Vagina (tissue), 2 donors: ENCODE data around the gene UNC5CL. TPM values are rescaled to one million over a fixed set of nuclear protein-coding genes. Genes with fewer than 3 reads are reported as not detected.

Experiments
- DNase-seq, 2 donors: peaks; one replicate each; pipeline ENCODE4 v3.0.0-alpha.2; 2017; ENCODE audit errors: extremely low spot score in 2 of 2
- H3K27ac ChIP-seq: fragments of 200-600 bp; sonication (generic); one replicate; pipeline ENCODE4 v1.5.1; 2019
- H3K27me3 ChIP-seq: fragments of 200-600 bp; sonication (generic); one replicate; pipeline ENCODE4 v1.5.1; 2019
- H3K36me3 ChIP-seq, 2 donors: fragments of 200-600 bp; sonication (generic); one replicate each; pipeline ENCODE4 v1.5.1; 2017 to 2019
- H3K4me1 ChIP-seq: fragments of 200-600 bp; sonication (generic); one replicate; pipeline ENCODE4 v1.5.1; 2019
- H3K4me3 ChIP-seq, 2 donors: fragments of 200-600 bp; sonication (generic); 1 replicate in 1 of 2; 2 replicates in 1 of 2; pipeline ENCODE4 v1.5.1; 2016 to 2019
- H3K9me3 ChIP-seq: fragments of 200-600 bp; sonication (generic); one replicate; pipeline ENCODE4 v1.5.1; 2019
- POLR2A ChIP-seq, 2 donors: fragments of 450-650 bp; IDR thresholded peaks; one replicate each; pipeline ENCODE4 v1.6.1; 2017; ENCODE audit warnings: antibody characterized with exemption in 2 of 2, mild to moderate bottlenecking in 2 of 2, moderate library complexity in 2 of 2
- POLR2AphosphoS5 ChIP-seq, 2 donors: sonication (generic); formaldehyde crosslinking; IDR thresholded peaks; one replicate each; pipeline ENCODE4 v1.9.0; 2017; ENCODE audit warnings: antibody characterized with exemption in 2 of 2, mild to moderate bottlenecking in 2 of 2, low read depth in 1 of 2; ENCODE audit not compliant: insufficient read depth in 1 of 2
- intact Hi-C: fragments of 100-400 bp; cut with DNase I; formaldehyde crosslinking; loops from one replicate; pipeline ENCODE4 v1.15.1; 2023
- total RNA-seq: library from RNA; depleted of rRNA; stranded (reverse); fragments of >200 nt; gene quantifications from one replicate; pipeline ENCODE4 v1.2.3, GENCODE V29; 2016
- TF ChIP-seq, protein P1 (sequence below), 3 experiments: fragments of 450-650 bp in 2 of 3; fragments of 200-600 bp in 1 of 3; sonication (generic) in 1 of 3; IDR thresholded peaks; one replicate each; pipeline ENCODE4 v1.5.1; 2017 to 2019; ENCODE audit warnings: antibody characterized with exemption in 3 of 3, mild to moderate bottlenecking in 2 of 3, moderate library complexity in 2 of 3

Gene UNC5CL
- total RNA-seq, 1 donor from 2014 or later: 0.25 TPM

DNA sequence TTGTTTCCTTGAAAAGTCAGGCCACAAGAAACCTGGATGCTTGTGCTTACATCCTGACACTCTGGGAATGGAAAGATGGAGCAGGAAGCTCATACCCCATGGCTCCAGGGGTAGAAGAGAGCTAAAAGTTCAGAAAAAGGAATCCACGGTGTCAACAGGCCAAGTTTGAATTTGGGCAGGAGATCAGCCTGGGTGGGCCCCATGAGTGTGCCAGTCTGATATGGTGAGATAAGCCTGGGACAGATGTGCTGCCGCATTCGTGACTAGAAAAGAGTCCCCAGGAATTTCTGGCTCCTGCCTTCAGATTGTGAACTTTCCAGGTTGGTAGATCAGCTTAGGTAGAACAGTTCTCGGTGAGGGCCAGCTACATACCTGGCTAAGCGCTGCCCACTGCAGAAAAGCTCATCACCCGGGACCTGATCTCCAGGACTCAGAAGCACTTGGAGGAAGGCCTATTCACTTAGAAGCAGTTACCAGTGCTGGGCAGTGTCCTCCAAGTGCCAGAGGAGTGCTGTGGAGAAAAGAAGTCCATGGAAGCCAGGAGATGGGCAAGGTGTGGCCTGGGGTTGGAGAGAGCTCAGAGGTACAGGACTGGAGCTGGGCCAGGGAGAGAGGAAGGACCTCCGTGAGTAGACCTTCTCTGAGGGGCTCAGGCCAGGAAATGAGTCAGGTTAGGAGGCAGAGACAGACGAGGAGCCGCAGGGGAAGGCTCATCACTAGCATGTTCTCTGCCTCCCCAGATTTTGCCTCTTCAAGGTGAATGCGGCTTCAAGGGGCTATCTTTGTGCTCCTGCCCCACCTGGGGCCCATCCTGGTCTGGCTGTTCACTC is 3.4 kb upstream of the UNC5CL start, which contains the start of gene TSPO2:
Gene TSPO2 (plus strand): TSS at position 242 of the 830 bp plus-strand sequence. CDS start 519 bp downstream, at position 761.
- no peak for DNase-seq
- Histone ChIP-seq H3K4me3 (no peak within 1 kb of the TSS), H3K27me3 (no peaks in the 10 kb centered on the region), H3K9me3 (no peaks in the 10 kb centered on the region), H3K36me3 (no peaks in the 10 kb centered on the region), H3K27ac (no peak within 1 kb of the TSS), H3K4me1 (no peaks in the 10 kb centered on the region)
- intact Hi-C loops: no loop called here
- no peak for TF ChIP-seq POLR2AphosphoS5 (IDR thresholded peaks at IDR 0.05; ENCODE audit: insufficient read depth in 1 of 2, low read depth in 1 of 2)
- TF ChIP-seq POLR2A (IDR thresholded peaks at IDR 0.05): no peak
- TF ChIP-seq, protein P1, sequence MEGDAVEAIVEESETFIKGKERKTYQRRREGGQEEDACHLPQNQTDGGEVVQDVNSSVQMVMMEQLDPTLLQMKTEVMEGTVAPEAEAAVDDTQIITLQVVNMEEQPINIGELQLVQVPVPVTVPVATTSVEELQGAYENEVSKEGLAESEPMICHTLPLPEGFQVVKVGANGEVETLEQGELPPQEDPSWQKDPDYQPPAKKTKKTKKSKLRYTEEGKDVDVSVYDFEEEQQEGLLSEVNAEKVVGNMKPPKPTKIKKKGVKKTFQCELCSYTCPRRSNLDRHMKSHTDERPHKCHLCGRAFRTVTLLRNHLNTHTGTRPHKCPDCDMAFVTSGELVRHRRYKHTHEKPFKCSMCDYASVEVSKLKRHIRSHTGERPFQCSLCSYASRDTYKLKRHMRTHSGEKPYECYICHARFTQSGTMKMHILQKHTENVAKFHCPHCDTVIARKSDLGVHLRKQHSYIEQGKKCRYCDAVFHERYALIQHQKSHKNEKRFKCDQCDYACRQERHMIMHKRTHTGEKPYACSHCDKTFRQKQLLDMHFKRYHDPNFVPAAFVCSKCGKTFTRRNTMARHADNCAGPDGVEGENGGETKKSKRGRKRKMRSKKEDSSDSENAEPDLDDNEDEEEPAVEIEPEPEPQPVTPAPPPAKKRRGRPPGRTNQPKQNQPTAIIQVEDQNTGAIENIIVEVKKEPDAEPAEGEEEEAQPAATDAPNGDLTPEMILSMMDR (IDR thresholded peaks at IDR 0.05): no peak

DNA sequence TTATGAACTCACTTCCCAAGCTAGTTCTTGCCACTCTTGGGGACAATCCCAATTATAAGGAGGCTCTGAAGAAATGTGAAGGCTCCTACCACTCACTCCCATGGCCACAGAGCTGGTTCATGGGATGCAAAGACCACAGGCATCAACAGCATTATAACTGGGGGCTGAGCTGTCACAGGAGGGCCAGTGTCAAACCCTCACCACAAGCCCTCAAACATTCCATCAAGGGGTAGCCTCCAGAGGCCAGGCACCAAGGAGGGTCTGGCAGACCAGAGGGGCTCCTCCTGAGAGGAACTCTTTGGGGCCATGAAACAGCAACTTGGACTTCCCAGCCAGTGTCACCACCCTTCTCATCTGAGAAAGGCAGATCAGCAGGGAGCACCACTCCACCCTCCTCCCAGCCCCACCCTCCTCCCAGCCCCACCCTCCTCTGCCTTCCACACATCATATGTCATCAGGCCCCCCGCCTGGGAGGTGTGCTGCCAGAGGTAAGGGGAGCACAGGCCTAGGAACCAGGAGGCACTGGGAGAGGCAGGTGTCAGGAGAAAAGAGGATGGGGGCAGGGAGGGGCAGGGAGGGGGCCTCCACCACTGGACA is 2.0 kb upstream of the UNC5CL start:
- no peak for DNase-seq
- H3K4me1 ChIP-seq: no peaks in the 10 kb centered on the region
- H3K4me3 ChIP-seq: no peak overlapping the region
- H3K36me3 ChIP-seq: no peaks in the 10 kb centered on the region
- no peak overlapping the region for H3K27ac ChIP-seq
- H3K27me3 ChIP-seq: no peaks in the 10 kb centered on the region
- H3K9me3 ChIP-seq: no peaks in the 10 kb centered on the region
- TF ChIP-seq, protein P1 (IDR thresholded peaks at IDR 0.05): no peak
- TF ChIP-seq POLR2A (IDR thresholded peaks at IDR 0.05) (no peak), POLR2AphosphoS5 (IDR thresholded peaks at IDR 0.05; ENCODE audit: insufficient read depth in 1 of 2, low read depth in 1 of 2) (no peak)
- intact Hi-C loops: no loop called here

DNA sequence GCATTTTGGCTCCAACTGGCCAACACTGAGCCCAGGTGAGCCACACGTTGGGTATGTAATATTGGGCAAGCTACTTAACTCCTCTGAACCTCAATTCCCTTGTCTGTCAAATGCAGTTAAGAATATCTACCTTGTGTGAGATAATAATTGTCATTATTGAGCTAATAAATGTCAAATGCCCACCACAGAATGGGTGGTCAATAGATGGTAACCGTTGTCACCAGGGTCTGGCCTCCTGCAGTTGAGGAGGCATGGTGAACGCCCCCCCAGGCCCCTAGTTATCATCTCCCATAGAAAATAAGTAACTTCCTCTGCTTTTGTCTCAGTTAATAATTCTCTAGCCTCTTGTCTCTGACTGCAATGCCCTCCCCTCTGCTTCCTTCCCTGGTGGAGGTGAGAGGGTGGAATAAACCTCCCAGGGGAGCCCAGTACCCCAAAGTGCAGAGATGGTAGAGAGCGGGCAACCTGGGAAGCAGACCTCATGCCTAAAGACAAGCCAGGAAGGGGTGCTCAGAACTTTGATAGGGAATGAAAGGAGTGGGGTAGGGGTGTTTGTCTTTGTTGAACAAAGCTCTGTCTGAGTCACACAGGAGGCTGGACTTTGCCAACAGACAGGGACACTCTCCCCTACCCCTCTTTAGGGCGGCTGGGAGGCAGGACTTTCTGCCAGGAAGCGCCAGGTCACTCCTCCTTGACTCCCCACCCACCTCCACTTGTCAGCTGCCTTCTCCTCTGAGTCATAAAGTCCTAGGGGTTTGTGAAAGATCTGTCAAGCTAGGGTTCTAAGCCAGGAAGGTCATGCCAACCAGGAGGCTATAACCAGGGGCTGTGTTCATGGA is 1.3 kb upstream of the UNC5CL start:
- H3K4me3 ChIP-seq: no peak overlapping the region
- no peak for DNase-seq
- no peaks in the 10 kb centered on the region for H3K9me3 ChIP-seq
- H3K27ac ChIP-seq: no peak overlapping the region
- intact Hi-C loops: no loop called here
- no peaks in the 10 kb centered on the region for H3K27me3 ChIP-seq
- no peaks in the 10 kb centered on the region for H3K36me3 ChIP-seq
- H3K4me1 ChIP-seq: no peaks in the 10 kb centered on the region
- TF ChIP-seq POLR2AphosphoS5 (IDR thresholded peaks at IDR 0.05; ENCODE audit: insufficient read depth in 1 of 2, low read depth in 1 of 2) (no peak), POLR2A (IDR thresholded peaks at IDR 0.05) (no peak)
- TF ChIP-seq, protein P1 (IDR thresholded peaks at IDR 0.05): no peak

DNA sequence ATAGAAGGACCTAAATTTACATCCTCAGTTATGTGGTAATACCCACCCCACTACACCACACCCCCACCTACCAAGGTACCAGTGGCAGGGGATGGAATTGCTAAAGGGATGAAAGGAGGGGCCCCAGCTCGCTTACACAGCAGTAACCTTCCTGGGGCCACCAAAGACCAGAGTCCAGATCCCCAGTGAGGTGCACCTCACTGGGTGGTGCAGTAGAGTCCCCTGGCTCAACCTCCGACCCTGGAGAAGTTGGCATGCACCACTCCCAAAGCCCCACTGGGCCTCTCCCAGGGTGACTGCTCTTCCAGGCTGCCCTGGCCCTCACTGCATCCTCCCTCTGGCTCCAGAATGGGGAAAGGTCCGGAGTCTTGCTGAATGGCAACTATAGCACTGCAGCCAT is 816 bp downstream of the UNC5CL start:
- H3K9me3 ChIP-seq: no peaks in the 10 kb centered on the region
- TF ChIP-seq POLR2A (IDR thresholded peaks at IDR 0.05) (no peak), POLR2AphosphoS5 (IDR thresholded peaks at IDR 0.05; ENCODE audit: insufficient read depth in 1 of 2, low read depth in 1 of 2) (no peak)
- TF ChIP-seq, protein P1 (IDR thresholded peaks at IDR 0.05): no peak
- H3K4me3 ChIP-seq: no peak overlapping the region
- no peaks in the 10 kb centered on the region for H3K36me3 ChIP-seq
- H3K4me1 ChIP-seq: no peaks in the 10 kb centered on the region
- intact Hi-C loops: no loop called here
- no peak overlapping the region for H3K27ac ChIP-seq
- no peaks in the 10 kb centered on the region for H3K27me3 ChIP-seq
- no peak for DNase-seq
